Breast epithelium (tissue), 3 donors: ENCODE measurements around the gene LAP3.

Experiments used
- CTCF ChIP-seq, 3 donors: fragments of 450-650 bp; IDR thresholded peaks; one replicate each; pipeline ENCODE4 v1.5.1; 2016 to 2017; ENCODE audit warnings: antibody characterized with exemption in 3 of 3, mild to moderate bottlenecking in 3 of 3, moderate library complexity in 3 of 3
- POLR2AphosphoS5 ChIP-seq, 3 donors: sonication (generic); formaldehyde crosslinking; IDR thresholded peaks; one replicate each; pipeline ENCODE4 v1.6.1; 2017; ENCODE audit warnings: antibody characterized with exemption in 3 of 3

DNA sequence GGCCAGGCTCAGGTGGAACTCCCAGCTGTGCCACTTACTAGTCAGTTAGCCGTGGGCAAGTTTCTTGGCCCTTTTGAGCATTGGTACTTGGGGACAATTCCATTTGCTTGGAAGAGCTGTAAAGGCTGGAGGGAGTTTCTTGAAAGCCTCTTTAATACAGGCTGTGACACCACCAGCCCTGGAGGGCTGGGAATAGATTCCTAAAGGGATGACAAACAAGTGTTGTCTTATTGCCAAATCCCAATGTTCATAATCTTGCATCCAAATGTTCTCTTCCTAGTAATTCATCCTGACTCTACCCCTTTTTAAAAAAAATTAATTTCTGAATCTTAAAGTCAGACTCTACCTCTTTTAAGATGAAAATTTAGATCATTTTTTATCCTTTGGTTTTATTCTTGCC, 22.8 kb downstream of the LAP3 start:
- TF ChIP-seq POLR2AphosphoS5 (IDR thresholded peaks at IDR 0.05) (no peak), CTCF (IDR thresholded peaks at IDR 0.05) (no peak)
